CD4-positive, alpha-beta T cell treated with Interleukin-4 for 1 hour (primary cell): Measurements from ENCODE around the gene NEK11.

Experiments used
- DNase-seq, 2 donors: peaks; one replicate each; pipeline ENCODE4 v3.0.0-alpha.2; 2020 to 2022

The NEK11 gene

GRCh38 chr3:131047582-131047981 is 20.9 kb downstream of the NEK11 start:
- no peak for DNase-seq

- no peak for DNase-seq
Observed at GRCh38 chr3:131048030-131048429, 21.4 kb downstream of the NEK11 start.

GRCh38 chr3:131050001-131050400 is 23.3 kb downstream of the NEK11 start:
- DNase-seq: no peak

GRCh38 chr3:131053043-131053859 is 26.6 kb downstream of the NEK11 start:
- no peak for DNase-seq

GRCh38 chr3:131067983-131068382 is 41.3 kb downstream of the NEK11 start:
- no peak for DNase-seq

GRCh38 chr3:131072099-131072559 is 45.5 kb downstream of the NEK11 start:
- no peak for DNase-seq

- no peak for DNase-seq
Observed at GRCh38 chr3:131072845-131073244, 46.2 kb downstream of the NEK11 start.

- no peak for DNase-seq
Observed at GRCh38 chr3:131075632-131076328, 49.1 kb downstream of the NEK11 start.

- DNase-seq: no peak
Observed at GRCh38 chr3:131077904-131078303, 51.2 kb downstream of the NEK11 start.

GRCh38 chr3:131079086-131079485 is 52.4 kb downstream of the NEK11 start:
- DNase-seq: no peak

GRCh38 chr3:131081224-131081623 is 54.5 kb downstream of the NEK11 start:
- no peak for DNase-seq

GRCh38 chr3:131082246-131082645 is 55.6 kb downstream of the NEK11 start:
- no peak for DNase-seq

- no peak for DNase-seq
Observed at GRCh38 chr3:131082871-131083863, 56.5 kb downstream of the NEK11 start.

GRCh38 chr3:131091768-131092167 is 65.1 kb downstream of the NEK11 start:
- no peak for DNase-seq

- DNase-seq: no peak
Observed at GRCh38 chr3:131107637-131108433, 81.2 kb downstream of the NEK11 start.

GRCh38 chr3:131109156-131109555 is 82.5 kb downstream of the NEK11 start:
- no peak for DNase-seq

- no peak for DNase-seq
Observed at GRCh38 chr3:131110087-131110486, 83.4 kb downstream of the NEK11 start.

- DNase-seq: no peak
Observed at GRCh38 chr3:131114256-131114655, 87.6 kb downstream of the NEK11 start.

- no peak for DNase-seq
Observed at GRCh38 chr3:131125684-131126083, 99.0 kb downstream of the NEK11 start.

GRCh38 chr3:131140891-131141290 is 114.2 kb downstream of the NEK11 start:
- no peak for DNase-seq

GRCh38 chr3:131141770-131142169 is 115.1 kb downstream of the NEK11 start:
- DNase-seq: no peak

GRCh38 chr3:131142580-131142979 is 115.9 kb downstream of the NEK11 start:
- no peak for DNase-seq
